ENCODE measurements around the gene KCNQ1OT1.

- TF ChIP-seq CTCF (IDR thresholded peaks at IDR 0.05; ENCODE audit: low read depth, low read length) = no peak
- no peak for TF ChIP-seq POLR2A (IDR thresholded peaks at IDR 0.05; ENCODE audit: extremely low read depth, insufficient read length)
- no peak for TF ChIP-seq MYC (IDR thresholded peaks at IDR 0.05; ENCODE audit: low read depth, low read length)
These were observed 18.2 kb downstream of the KCNQ1OT1 start for GRCh38 chr11:2681408-2682145.
